Measurements from ENCODE around the gene CGREF1. TPM values are rescaled to one million over a fixed set of nuclear protein-coding genes. Genes with fewer than 3 reads are reported as not detected.

CGREF1 gene
- total RNA-seq, 1 donor from 2014 or later = 0.31 TPM

GRCh38 chr2:27095745-27096651 lies 22.9 kb downstream of the CGREF1 start:
- ChIA-PET POLR2A (interaction anchor here (0.9 to 2.1 kb wide), 4 partner anchors 9 to 116 kb away, joined by 3 to 7 read pairs (median 5); partner anchors contain the start of genes ATRAID, OST4, PREB and SLC5A6), CTCF (interaction anchor here (1.1 to 2.1 kb wide), 3 partner anchors 10 to 185 kb away, joined by 3 to 14 read pairs (median 8); no protein-coding TSS in a partner anchor)
- peak overlapping the region; percentile 81 for H3K4me3 Mint-ChIP-seq
- no peaks in the 10 kb centered on the region for H3K36me3 Mint-ChIP-seq (ENCODE audit: low read depth)
- DNase-seq = no peak
- H3K4me1 Mint-ChIP-seq = peaks cover 11% of the 10 kb centered on the region
- ATAC-seq (ENCODE audit: low read depth) = peak; percentile 98
- H3K9me3 Mint-ChIP-seq = no peaks in the 10 kb centered on the region
- TF ChIP-seq CTCF (IDR thresholded peaks at IDR 0.05) = no peak
- H3K27ac Mint-ChIP-seq = no peak overlapping the region
- intact Hi-C loops (cut with micrococcal nuclease) = loop anchor here (1.0 kb wide), 1 partner anchor 10 kb away; the partner anchor contains the start of gene KHK
- no peaks in the 10 kb centered on the region for H3K27me3 Mint-ChIP-seq

- TF ChIP-seq CTCF (IDR thresholded peaks at IDR 0.05) = no peak
- H3K27ac Mint-ChIP-seq = no peak overlapping the region
- no peaks in the 10 kb centered on the region for H3K27me3 Mint-ChIP-seq
- no peaks in the 10 kb centered on the region for H3K9me3 Mint-ChIP-seq
- POLR2A ChIA-PET = interaction anchor here (0.9 to 2.1 kb wide), 3 partner anchors 8 to 116 kb away, joined by 3 to 7 read pairs (median 4); partner anchors contain the start of genes ATRAID, OST4 and SLC5A6
- H3K36me3 Mint-ChIP-seq (ENCODE audit: low read depth) = no peaks in the 10 kb centered on the region
- DNase-seq (no peak), ATAC-seq (ENCODE audit: low read depth) (no peak)
- H3K4me1 Mint-ChIP-seq = peaks cover 11% of the 10 kb centered on the region
- no peak overlapping the region for H3K4me3 Mint-ChIP-seq
- CTCF ChIA-PET = interaction anchor here (0.6 kb wide), 1 partner anchor 184 kb away, joined by 3 read pairs; no protein-coding TSS in a partner anchor
- intact Hi-C loops (cut with micrococcal nuclease) = no loop called here
Observed at GRCh38 chr2:27095427-27095744, 23.5 kb downstream of the CGREF1 start.

- ChIA-PET POLR2A (interaction anchor here (0.6 kb wide), 1 partner anchor 345 kb away, joined by 8 read pairs; no protein-coding TSS in a partner anchor), CTCF (no interaction called here)
- H3K9me3 Mint-ChIP-seq = no peaks in the 10 kb centered on the region
- DNase-seq = no peak
- no peak for ATAC-seq (ENCODE audit: low read depth)
- no peaks in the 10 kb centered on the region for H3K36me3 Mint-ChIP-seq (ENCODE audit: low read depth)
- peaks cover 11% of the 10 kb centered on the region for H3K4me1 Mint-ChIP-seq
- H3K4me3 Mint-ChIP-seq = no peak overlapping the region
- H3K27me3 Mint-ChIP-seq = no peaks in the 10 kb centered on the region
- intact Hi-C loops (cut with micrococcal nuclease) = no loop called here
- TF ChIP-seq CTCF (IDR thresholded peaks at IDR 0.05) = no peak
- H3K27ac Mint-ChIP-seq = no peak overlapping the region
Observed at GRCh38 chr2:27094353-27094984, 24.5 kb downstream of the CGREF1 start.

- Mint-ChIP-seq H3K27me3 (no peaks in the 10 kb centered on the region), H3K4me3 (no peak overlapping the region), H3K27ac (no peak overlapping the region), H3K36me3 (ENCODE audit: low read depth) (no peaks in the 10 kb centered on the region), H3K9me3 (no peaks in the 10 kb centered on the region), H3K4me1 (peaks cover 11% of the 10 kb centered on the region)
- DNase-seq = no peak
- intact Hi-C loops (cut with micrococcal nuclease) = no loop called here
- CTCF ChIA-PET = no interaction called here
- POLR2A ChIA-PET = interaction anchor here (0.6 kb wide), 1 partner anchor 344 kb away, joined by 8 read pairs; no protein-coding TSS in a partner anchor
- no peak for TF ChIP-seq CTCF (IDR thresholded peaks at IDR 0.05)
- ATAC-seq (ENCODE audit: low read depth) = no peak
Observed at GRCh38 chr2:27093430-27094352, 25.2 kb downstream of the CGREF1 start.
